Activated T-cell treated with anti-CD3 and anti-CD28 coated beads for 1 hour (primary cell): ENCODE results near the gene FAAP20.

Experiments used
- DNase-seq: peaks from one replicate; pipeline ENCODE4 v3.0.0-alpha.2; 2020; ENCODE audit warnings: low read depth

FAAP20 gene

DNA sequence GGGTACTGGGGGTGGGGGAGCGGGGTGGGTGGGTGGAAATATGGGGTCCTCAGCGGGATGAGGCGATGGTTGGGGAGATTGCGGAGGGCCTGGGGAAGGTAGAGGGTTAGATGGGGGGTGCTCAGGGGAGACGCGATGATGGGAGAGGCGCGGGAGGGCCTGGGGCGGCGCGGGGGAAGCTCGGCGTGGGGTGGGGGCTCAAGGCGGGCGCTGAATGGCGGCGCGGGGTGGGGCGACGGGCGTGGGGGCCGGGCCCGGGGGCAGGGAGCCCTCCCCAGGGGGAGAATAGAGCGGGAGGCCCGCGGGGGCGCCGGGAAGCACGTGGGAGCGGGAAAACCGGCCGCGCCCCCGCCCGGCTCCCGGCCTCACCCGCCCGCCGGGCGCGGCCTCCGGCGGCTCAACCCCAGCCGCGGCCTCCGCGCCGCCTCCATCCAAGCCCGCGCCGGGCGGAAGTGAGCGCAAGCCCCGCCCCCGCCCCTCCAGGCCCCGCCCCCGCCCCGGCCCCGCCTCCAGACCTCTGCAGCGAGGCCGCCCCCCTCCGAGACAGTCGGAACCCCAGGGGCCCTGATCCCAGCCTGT, at the start of gene FAAP20:
TSS of gene FAAP20 (minus strand) at position 454 of the 579 bp plus-strand sequence. CDS start at position 431, 23 bp downstream.
- DNase-seq, result peak; percentile 64

DNA sequence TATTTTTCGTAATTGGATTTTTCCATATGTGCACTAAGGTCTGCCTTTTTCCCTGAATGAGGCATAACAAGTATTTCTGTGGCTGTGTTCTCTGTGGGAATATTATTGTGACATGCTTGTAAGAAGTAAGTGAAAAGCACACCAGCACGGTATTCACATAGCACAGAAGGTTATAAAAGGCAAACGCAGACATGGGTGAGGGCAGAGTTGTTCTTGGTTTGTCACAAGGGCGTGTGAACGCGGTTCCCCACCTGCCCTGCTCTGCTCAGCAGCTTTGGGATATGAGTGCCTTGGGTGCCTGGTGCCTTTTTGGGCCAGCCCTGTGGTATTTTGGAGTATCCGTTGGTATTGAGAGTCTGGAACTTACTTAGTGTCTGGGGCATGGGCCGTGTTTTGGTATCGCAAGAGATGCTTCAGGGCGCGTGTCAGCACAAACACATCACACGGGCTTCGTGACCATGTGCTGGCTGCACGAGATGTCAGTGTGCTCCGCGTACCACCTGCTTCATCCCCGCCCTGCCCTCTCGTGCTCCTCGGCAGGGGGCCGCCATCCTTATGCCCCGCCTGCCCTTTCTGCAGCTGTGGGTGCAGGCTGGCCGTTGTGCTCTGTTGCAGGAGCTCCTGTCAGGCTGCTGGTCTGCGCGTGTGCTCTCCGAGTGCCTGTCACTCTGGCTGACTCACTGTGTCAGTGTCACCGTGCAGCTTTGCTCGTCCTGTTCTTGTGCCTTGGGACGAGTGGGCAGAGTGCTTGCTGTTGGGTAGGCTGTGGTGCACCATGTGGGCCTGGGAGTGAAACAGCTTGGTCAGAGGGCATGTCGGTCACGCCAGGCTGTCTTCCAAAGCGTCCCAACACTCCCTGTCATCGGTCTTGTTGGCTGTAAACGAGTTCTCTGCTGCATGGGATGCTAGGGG, 48.5 kb upstream of the FAAP20 start:
- no peak for DNase-seq

DNA sequence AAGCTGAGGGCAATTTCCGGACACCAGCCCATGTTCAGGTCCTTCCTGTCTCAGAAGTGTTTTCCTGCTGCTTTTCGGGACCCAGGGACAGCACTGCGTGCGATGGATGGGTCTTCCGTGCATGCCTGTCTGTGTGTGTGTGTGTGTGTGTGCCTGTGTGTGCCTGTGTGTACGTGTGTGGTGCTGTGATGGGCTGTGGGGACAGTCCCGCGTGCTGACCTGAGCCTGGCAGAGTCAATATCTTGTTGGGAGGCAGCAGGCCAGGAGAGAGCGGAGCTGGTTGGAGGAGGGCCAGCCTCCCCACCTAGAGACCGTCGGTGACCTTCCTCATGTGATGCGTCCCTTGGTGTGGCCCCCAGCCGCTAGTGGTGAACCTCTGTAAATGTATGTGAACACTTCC, 47.2 kb upstream of the FAAP20 start:
- DNase-seq, result no peak

DNA sequence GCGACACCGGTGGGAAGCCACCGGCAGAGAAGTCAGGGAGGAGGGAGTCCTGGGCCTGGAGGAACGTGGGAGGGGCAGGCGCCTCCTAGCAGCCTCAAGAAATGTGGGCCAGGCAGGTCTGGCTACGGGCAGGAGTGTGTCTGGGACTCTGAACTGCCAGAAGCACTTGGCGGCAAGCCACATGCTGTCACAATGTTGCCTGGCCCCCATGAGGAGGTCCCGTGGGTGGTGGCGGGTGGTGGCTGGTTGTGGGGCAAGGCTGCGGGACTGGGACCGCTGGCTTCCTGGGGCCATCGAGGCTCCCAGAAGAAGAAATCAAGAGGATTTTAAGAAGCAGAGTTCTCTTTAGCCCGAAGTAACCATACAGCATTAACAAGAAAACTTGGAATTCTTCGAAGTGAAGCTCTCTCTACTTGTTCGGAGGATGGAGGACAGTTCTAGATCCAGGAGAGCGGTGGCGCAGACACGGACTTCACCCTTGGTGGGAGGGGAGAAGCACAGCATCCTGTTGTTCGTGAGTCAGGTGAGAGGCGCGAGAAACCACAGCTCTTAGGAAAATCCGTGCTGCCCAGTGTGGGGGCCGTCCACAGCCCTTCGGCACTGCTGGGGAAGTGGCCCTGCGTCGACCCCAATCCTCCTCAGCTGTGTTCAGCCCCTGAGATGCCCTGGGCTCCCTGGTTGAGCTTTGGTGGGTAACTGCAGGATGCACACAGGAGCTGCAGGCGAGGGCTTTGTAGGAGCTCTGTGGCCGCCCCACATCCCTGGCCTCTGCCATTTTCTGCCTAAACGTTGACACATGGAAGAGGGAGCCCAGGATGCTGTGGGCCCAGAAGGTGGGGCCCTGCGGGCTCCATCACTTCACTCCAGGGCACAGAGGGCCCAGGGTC, 45.9 kb upstream of the FAAP20 start:
- no peak for DNase-seq

- DNase-seq, result no peak
These were observed 44.9 kb upstream of the FAAP20 start for GRCh38 chr1:2239384-2239985.

DNA sequence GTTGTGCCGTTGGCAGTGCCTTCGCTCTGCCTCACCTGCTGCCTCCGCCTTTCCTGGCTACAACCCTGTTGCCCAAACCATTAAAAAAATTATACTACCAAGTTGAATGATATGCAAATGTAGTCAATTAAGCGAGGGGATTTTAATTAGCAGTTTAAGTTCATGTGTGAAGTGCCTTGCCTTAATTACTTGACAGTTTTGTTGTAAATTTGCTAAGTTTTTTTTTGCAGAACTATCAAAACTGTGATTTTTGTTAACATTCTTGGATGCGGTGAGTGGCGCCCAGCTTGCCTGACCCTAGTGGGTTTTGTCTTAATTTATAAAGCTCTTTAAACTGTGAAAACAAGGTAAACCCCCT, 44.4 kb upstream of the FAAP20 start:
- DNase-seq, result no peak

DNA sequence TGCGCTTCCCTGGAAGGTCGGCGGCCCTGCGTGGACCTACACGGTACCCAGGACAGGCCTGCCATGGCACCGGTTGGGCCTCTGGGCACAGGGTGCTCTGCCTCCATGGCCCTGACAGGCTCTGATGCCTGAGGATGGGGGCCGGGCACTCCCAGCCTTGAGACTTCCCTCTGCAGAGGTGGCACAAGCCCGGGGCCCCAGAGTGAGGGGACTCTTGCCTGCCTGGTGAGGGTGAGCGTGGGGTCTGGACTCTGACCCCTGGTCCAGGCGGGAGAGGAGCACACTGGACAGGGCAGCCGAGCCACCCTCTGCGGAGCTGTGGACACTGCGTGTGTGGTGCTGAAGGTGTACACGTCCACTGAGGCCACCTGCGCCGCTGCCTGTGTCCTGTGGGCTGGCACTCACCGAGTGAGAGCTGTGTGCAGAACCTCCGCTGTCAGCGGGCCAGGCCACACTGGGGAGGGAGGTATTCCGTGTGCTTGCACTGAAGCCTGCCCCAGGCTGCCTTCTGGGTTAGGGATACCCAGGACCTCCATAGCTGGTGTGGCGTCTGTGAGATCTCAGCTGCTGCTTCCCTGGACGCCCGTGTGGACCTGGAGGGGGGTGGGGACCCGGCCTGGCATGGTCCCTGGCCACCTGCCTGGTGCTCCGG, 43.9 kb upstream of the FAAP20 start:
- DNase-seq, result no peak

GRCh38 chr1:2237773-2238172, 43.2 kb upstream of the FAAP20 start:
- no peak for DNase-seq

GRCh38 chr1:2236695-2237677, 42.4 kb upstream of the FAAP20 start:
- DNase-seq, result no peak

DNA sequence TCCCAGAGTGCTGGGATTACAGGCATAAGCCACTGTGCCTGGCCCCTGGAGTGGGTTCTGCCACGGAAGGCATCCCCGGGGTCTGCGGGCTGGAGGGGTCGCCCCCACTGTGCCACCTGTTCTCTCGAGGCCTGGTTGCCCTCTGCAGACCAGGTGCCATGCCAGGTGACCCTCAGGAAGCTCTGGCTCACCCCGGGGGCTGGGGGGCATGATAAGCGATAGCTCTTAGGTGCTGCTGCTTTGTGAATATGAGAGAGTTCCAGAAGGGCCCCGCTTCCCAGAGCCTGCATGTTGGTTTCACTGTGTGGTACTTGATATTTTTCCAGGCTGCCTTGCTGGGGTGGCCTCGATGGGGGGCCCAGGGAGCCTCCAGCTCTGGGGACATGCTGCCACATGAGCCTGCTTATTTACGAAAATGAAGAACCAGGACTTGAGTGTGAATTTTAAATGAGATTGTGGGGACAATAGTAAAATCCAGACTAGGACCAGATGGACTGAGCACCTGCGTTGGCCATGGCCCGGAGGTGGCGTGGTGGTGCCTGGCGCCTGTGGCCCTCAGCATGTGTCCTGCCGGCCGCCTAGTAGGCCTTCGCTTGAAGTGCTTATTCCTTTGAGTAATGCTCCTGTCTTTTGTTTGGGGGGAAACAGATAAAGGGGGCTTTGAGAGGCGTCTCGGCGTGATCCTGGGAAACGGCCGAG, 40.9 kb upstream of the FAAP20 start:
- no peak for DNase-seq

- DNase-seq, result no peak
These were observed 40.2 kb upstream of the FAAP20 start for GRCh38 chr1:2234762-2235113.

DNA sequence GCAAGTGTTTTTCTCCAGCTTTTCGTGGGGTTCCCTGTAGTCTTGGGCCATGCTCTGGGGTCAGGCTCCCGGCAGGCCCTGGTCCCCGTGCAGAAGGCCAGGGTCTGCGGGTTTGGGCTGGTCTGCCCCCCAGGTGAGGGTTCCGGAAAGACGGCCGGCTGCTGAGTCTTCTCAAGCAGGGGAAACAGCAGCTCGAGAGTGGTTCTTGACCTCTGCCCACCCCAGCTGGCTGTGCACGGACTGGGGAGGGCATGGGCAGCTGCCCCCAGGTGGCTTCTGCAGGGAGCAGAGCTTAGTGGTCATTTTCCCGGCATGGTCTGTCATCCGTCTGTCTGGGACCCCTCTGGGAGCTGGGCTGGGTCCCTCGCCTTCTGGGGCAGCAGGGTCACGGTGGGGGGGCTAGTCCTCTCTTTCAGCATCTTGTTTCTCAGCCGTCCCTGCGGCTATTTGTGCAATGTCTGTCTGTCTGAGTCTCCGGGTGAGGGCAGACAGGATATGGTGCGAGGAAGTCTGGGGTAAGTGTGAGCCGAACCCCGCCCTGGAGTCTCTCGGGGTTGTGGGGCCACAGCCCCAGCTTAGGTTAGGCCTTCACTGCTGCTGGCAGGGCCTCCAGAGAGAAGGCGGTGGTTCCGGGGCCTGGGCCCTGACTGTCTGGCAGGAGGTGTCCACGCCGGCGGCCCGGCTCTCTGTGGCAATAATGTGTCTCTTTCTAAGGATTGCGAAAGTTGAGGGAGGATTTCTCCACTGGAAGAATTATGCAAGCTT, 39.6 kb upstream of the FAAP20 start:
- DNase-seq, result peak; percentile 61

- DNase-seq, result no peak
These were observed 38.9 kb upstream of the FAAP20 start for GRCh38 chr1:2233468-2233867.

DNA sequence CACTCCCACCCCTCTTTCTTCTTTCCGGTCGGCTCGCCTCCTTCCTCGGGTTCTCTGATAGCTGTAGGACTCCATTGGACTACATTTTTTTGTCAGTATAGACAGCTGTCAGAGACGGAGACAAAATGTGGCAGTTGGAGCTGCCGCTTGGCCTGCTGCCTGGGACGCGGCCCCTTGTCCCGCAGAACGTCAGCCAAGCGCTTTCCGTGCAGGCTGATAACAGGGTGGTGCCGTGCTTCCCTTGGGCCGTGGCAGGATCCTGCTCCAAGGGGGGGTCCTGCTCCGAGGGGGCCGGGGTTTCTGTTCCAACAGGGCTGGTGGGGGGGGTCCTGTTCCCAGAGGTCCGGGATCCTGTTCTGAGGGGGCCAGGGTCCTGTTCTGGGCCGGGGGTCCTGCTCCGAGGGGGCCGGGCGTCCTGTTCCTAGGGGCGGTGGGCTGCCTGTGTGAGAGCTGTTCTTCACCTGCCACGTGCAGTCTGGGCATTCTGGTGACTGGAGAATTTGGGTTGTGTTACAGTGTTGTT, 38.4 kb upstream of the FAAP20 start:
- no peak for DNase-seq

DNA sequence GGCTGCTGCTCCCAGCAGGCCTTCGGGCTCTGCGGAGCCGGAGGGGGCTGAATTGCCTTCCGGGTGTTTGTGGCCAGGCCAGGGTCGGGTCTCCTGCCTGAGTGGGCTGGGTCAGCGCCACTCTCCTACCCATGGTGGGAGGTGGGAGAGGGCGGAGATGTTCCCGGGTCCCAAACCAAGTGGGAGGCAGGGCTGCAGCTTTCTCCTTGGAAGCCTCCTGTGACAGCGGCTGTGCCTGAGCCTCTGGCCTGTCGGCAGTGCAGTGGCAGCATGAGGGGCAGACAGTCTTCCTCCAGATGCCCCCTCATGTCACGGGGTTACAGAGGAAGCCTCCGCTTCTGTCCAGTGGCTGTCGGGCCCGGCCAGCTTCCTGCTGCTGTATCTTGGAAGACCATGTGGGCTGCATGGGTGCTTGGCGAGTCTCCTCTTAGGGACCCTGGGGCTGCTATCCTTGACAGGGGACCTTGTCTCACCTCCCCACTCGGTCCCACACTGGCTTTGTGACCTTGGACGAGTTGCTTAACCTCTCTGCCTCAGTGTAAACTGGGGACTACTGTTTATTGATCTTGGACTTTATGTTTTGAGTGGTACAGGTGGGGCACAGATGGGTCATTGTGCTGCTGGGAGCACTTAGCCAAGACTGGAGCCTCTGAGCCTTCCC, 37.8 kb upstream of the FAAP20 start:
- no peak for DNase-seq

DNA sequence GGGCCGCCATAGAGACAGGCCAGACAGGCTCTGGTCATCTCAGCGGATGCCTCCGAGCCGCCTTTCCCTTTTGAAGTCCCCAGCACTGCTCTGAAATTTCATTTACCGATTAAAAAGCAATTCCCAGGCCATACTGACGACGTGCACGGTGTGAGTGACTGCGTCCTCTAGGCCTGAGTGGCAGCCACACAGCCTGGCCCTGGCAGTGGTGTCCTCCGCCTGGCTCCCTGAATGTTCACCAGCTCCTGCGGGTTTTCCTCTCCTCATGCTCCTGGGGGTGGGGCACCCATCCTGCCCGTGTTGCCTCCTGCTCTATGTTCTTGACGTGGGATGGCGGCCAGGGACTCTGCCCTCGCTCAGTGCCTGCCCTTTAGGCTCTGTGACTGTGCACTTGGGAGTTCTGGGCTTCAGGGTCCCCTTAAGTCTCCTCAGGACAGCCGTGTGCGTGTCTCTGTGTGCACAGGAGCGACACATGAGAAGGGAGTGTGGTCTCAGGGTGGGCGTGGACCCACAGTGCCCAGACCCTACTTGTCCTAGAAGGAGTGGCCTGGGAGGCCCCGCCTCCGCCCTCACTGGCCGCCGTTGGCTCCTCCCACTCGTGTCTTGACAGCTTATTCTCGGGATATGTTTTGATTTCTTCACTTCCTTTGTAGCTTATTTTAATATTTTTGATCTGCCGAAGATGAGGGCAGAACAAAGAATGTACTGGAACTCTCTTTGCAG, 37.1 kb upstream of the FAAP20 start:
- DNase-seq, result peak; percentile 71

- DNase-seq, result peak; percentile 44
These were observed 36.4 kb upstream of the FAAP20 start for GRCh38 chr1:2230781-2231531.
